ENCODE measurements around the gene SYTL1. TPM values are rescaled to one million over a fixed set of nuclear protein-coding genes. Genes with fewer than 3 reads are reported as not detected.

Gene SYTL1
- total RNA-seq, 1 experiment from 2014 or later = 75.9 TPM

DNA sequence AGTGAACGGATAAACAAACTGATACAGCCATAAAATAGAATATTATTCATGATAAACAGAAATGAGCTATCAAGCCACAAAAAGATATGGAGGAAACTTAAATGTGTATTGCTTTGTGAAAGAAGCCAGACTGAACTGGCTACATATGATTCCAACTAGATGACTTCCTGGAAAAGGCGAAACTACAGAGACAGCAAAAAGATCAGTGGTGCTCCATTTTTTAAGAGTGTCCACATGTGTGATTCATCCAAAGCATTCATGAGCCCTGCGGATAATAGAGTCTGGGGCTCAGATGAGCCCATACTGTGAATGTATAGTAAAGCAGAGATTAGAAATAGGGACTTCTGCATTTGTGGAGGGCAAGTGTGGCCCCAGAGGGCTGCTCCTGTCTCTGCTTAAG lies 27.7 kb upstream of the SYTL1 start:
- no peak for ATAC-seq
- Histone ChIP-seq H3K9ac (ENCODE audit: low read length) (no peak overlapping the region), H3K4me3 (replicated peaks in 1 of 2; ENCODE audit: low read depth in 1 of 2, low read length in 2 of 2) (no peak overlapping the region), H2AFZ (ENCODE audit: low read depth, low read length, poor library complexity, severe bottlenecking) (no peak overlapping the region), H3K27me3 (ENCODE audit: insufficient read depth, low read length) (no peaks in the 10 kb centered on the region), H3K4me1 (ENCODE audit: control insufficient read depth in 1 of 2, insufficient read depth in 2 of 2, low read length in 2 of 2) (peaks cover 0 to 4% of the 10 kb centered on the region in 2 experiments; a peak in 1 of 4 replicates), H3K27ac (ENCODE audit: low read depth, low read length) (no peak overlapping the region), H4K20me1 (ENCODE audit: insufficient read depth) (no peaks in the 10 kb centered on the region), H3K9me3 (ENCODE audit: control insufficient read depth in 1 of 2, insufficient read depth in 1 of 2, low read depth in 1 of 2, low read length in 2 of 2) (no peaks in the 10 kb centered on the region), H3K4me2 (ENCODE audit: low read length) (no peak overlapping the region), H3K36me3 (ENCODE audit: control insufficient read depth in 1 of 2, insufficient read depth in 2 of 2, low read length in 2 of 2) (no peaks in the 10 kb centered on the region), H3K79me2 (ENCODE audit: insufficient read depth, low read length) (no peaks in the 10 kb centered on the region), H3K9me2 (ENCODE audit: insufficient read depth) (no peaks in the 10 kb centered on the region)
- CTCF ChIA-PET = interaction anchor here (1.3 kb wide), 1 partner anchor 18 kb away, joined by 3 read pairs; no protein-coding TSS in a partner anchor
- BruUV-seq (replicated peaks) = no TSS peak
- RAD21 ChIA-PET (ENCODE audit: low non-redundant PET in 1 of 2, low total read pairs in 2 of 2, uncharacterized antibody in 2 of 2, unreplicated experiment in 2 of 2) = no interaction called here
- POLR2A ChIA-PET = interaction anchor here (0.7 kb wide), 1 partner anchor 78 kb away, joined by 3 read pairs; the partner anchor contains the start of gene GPR3
- TF ChIP-seq ZFX (IDR thresholded peaks at IDR 0.05) = no peak
- no peak for DNase-seq (ENCODE audit: low read depth, low spot score)
- intact Hi-C loops (cut with micrococcal nuclease) = loop anchor here (5.0 kb wide), 1 partner anchor 348 kb away; no protein-coding TSS in a partner anchor

DNA sequence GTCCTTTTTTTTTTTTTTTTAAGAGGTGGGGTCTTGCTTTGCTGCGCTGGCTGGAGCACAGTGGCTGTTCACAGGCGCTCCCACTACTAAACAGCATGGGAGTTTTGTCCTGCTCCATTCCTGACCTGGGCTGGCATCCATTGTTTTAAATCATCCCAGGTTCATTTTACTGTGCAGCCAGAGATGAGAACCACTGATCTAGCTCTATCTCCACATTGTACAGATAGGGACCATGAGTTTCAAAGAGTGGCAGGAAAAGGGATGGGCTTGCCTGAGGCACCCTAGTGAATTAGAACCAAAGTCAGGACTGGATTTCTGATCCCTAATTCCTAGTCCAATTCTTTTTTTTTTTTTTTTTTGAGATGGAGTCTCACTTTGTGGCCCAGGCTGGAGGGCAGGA lies 27.1 kb upstream of the SYTL1 start:
- Histone ChIP-seq H4K20me1 (ENCODE audit: insufficient read depth) (no peaks in the 10 kb centered on the region), H3K27ac (ENCODE audit: low read depth, low read length) (no peak overlapping the region), H3K4me1 (ENCODE audit: control insufficient read depth in 1 of 2, insufficient read depth in 2 of 2, low read length in 2 of 2) (peaks cover 0 to 4% of the 10 kb centered on the region in 2 experiments; a peak in 1 of 4 replicates), H3K9me2 (ENCODE audit: insufficient read depth) (no peaks in the 10 kb centered on the region), H3K9me3 (ENCODE audit: control insufficient read depth in 1 of 2, insufficient read depth in 1 of 2, low read depth in 1 of 2, low read length in 2 of 2) (no peaks in the 10 kb centered on the region), H2AFZ (ENCODE audit: low read depth, low read length, poor library complexity, severe bottlenecking) (no peak overlapping the region), H3K4me3 (replicated peaks in 1 of 2; ENCODE audit: low read depth in 1 of 2, low read length in 2 of 2) (no peak overlapping the region), H3K36me3 (ENCODE audit: control insufficient read depth in 1 of 2, insufficient read depth in 2 of 2, low read length in 2 of 2) (no peaks in the 10 kb centered on the region), H3K79me2 (ENCODE audit: insufficient read depth, low read length) (no peaks in the 10 kb centered on the region), H3K4me2 (ENCODE audit: low read length) (no peak overlapping the region), H3K9ac (ENCODE audit: low read length) (no peak overlapping the region), H3K27me3 (ENCODE audit: insufficient read depth, low read length) (no peaks in the 10 kb centered on the region)
- CTCF ChIA-PET = interaction anchor here (1.3 kb wide), 1 partner anchor 18 kb away, joined by 3 read pairs; no protein-coding TSS in a partner anchor
- intact Hi-C loops (cut with micrococcal nuclease) = loop anchor here (5.0 kb wide), 1 partner anchor 348 kb away; no protein-coding TSS in a partner anchor
- TF ChIP-seq POLR2A (IDR thresholded peaks at IDR 0.05; ENCODE audit: borderline replicate concordance, extremely low read depth, insufficient read depth, insufficient read length) (no peak), ZNF274 (IDR thresholded peaks at IDR 0.05; ENCODE audit: low read depth, low read length) (no peak), FOSL1 (IDR thresholded peaks at IDR 0.05; ENCODE audit: low read depth) (no peak), CEBPB (IDR thresholded peaks at IDR 0.05; ENCODE audit: low read depth) (no peak), JUND (IDR thresholded peaks at IDR 0.05) (no peak), CBX3 (IDR thresholded peaks at IDR 0.05; ENCODE audit: low read depth) (no peak), SP1 (IDR thresholded peaks at IDR 0.05; ENCODE audit: low read depth) (no peak), EGR1 (IDR thresholded peaks at IDR 0.05; ENCODE audit: low read depth) (no peak), ELF1 (IDR thresholded peaks at IDR 0.05; ENCODE audit: borderline replicate concordance, low read depth) (no peak)
- TF ChIP-seq, protein P1, sequence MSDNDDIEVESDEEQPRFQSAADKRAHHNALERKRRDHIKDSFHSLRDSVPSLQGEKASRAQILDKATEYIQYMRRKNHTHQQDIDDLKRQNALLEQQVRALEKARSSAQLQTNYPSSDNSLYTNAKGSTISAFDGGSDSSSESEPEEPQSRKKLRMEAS (IDR thresholded peaks at IDR 0.05) = no peak
- TF ChIP-seq, protein P2, sequence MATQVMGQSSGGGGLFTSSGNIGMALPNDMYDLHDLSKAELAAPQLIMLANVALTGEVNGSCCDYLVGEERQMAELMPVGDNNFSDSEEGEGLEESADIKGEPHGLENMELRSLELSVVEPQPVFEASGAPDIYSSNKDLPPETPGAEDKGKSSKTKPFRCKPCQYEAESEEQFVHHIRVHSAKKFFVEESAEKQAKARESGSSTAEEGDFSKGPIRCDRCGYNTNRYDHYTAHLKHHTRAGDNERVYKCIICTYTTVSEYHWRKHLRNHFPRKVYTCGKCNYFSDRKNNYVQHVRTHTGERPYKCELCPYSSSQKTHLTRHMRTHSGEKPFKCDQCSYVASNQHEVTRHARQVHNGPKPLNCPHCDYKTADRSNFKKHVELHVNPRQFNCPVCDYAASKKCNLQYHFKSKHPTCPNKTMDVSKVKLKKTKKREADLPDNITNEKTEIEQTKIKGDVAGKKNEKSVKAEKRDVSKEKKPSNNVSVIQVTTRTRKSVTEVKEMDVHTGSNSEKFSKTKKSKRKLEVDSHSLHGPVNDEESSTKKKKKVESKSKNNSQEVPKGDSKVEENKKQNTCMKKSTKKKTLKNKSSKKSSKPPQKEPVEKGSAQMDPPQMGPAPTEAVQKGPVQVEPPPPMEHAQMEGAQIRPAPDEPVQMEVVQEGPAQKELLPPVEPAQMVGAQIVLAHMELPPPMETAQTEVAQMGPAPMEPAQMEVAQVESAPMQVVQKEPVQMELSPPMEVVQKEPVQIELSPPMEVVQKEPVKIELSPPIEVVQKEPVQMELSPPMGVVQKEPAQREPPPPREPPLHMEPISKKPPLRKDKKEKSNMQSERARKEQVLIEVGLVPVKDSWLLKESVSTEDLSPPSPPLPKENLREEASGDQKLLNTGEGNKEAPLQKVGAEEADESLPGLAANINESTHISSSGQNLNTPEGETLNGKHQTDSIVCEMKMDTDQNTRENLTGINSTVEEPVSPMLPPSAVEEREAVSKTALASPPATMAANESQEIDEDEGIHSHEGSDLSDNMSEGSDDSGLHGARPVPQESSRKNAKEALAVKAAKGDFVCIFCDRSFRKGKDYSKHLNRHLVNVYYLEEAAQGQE (IDR thresholded peaks at IDR 0.05; ENCODE audit: low read depth) = no peak
- TF ChIP-seq, protein P3, sequence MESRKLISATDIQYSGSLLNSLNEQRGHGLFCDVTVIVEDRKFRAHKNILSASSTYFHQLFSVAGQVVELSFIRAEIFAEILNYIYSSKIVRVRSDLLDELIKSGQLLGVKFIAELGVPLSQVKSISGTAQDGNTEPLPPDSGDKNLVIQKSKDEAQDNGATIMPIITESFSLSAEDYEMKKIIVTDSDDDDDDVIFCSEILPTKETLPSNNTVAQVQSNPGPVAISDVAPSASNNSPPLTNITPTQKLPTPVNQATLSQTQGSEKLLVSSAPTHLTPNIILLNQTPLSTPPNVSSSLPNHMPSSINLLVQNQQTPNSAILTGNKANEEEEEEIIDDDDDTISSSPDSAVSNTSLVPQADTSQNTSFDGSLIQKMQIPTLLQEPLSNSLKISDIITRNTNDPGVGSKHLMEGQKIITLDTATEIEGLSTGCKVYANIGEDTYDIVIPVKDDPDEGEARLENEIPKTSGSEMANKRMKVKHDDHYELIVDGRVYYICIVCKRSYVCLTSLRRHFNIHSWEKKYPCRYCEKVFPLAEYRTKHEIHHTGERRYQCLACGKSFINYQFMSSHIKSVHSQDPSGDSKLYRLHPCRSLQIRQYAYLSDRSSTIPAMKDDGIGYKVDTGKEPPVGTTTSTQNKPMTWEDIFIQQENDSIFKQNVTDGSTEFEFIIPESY (IDR thresholded peaks at IDR 0.05; ENCODE audit: extremely low read depth, insufficient replicate concordance, low read length) = no peak
- no peak for DNase-seq (ENCODE audit: low read depth, low spot score)
- no TSS peak for BruUV-seq (replicated peaks)
- RAD21 ChIA-PET (ENCODE audit: low non-redundant PET in 1 of 2, low total read pairs in 2 of 2, uncharacterized antibody in 2 of 2, unreplicated experiment in 2 of 2) = no interaction called here
- no peak for ATAC-seq
- POLR2A ChIA-PET = interaction anchor here (0.5 to 0.7 kb wide), 2 partner anchors 78 to 285 kb away, joined by 3 read pairs; partner anchors contain the start of gene GPR3
